Measurements from ENCODE around the gene NEK6. TPM values are rescaled to one million over a fixed set of nuclear protein-coding genes. Genes with fewer than 3 reads are reported as not detected.

The NEK6 gene
- total RNA-seq, 1 donor from 2014 or later, result 43.9 TPM

DNA sequence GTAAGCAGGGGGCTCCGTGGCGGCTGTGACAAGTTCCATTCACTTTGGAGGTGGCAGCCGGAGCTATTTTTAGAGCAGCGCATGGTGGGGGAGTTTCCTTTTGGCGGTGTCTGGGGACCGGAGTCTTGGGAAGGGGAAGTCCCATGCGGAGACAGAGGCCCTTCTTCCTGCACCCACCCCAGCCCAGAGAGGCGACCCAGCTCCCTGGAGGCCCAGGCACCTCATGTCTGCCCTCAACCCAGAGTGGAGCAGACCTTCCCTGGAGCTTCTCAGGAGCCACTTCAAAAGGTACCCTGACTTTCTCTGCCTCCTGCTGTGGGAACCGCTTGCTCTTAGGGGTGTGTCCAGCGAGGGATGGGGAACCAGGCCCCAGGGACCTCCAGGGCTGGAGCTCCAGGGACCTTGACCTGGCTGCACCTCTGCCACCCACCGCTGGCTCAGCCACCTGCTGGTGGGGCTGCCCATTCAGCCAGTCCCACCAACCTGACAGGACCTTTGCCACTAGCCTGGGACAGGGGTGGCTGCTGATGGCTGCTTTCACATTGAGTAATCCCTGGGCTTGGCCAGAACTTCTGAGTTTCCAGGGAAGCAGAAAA is 34.1 kb downstream of the NEK6 start:
- TF ChIP-seq, protein P1, sequence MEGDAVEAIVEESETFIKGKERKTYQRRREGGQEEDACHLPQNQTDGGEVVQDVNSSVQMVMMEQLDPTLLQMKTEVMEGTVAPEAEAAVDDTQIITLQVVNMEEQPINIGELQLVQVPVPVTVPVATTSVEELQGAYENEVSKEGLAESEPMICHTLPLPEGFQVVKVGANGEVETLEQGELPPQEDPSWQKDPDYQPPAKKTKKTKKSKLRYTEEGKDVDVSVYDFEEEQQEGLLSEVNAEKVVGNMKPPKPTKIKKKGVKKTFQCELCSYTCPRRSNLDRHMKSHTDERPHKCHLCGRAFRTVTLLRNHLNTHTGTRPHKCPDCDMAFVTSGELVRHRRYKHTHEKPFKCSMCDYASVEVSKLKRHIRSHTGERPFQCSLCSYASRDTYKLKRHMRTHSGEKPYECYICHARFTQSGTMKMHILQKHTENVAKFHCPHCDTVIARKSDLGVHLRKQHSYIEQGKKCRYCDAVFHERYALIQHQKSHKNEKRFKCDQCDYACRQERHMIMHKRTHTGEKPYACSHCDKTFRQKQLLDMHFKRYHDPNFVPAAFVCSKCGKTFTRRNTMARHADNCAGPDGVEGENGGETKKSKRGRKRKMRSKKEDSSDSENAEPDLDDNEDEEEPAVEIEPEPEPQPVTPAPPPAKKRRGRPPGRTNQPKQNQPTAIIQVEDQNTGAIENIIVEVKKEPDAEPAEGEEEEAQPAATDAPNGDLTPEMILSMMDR (IDR thresholded peaks at IDR 0.05; ENCODE audit: unreplicated experiment), result no peak
- Mint-ChIP-seq H3K4me1 (ENCODE audit: unreplicated experiment) (peaks cover 22% of the 10 kb centered on the region), H3K4me3 (ENCODE audit: unreplicated experiment) (no peak overlapping the region), H3K36me3 (ENCODE audit: low read depth, unreplicated experiment) (peaks cover 5% of the 10 kb centered on the region), H3K27me3 (ENCODE audit: unreplicated experiment) (peaks cover 5% of the 10 kb centered on the region), H3K9me3 (ENCODE audit: unreplicated experiment) (no peaks in the 10 kb centered on the region), H3K27ac (ENCODE audit: unreplicated experiment) (no peak overlapping the region)
- no peak for DNase-seq (ENCODE audit: low spot score)

DNA sequence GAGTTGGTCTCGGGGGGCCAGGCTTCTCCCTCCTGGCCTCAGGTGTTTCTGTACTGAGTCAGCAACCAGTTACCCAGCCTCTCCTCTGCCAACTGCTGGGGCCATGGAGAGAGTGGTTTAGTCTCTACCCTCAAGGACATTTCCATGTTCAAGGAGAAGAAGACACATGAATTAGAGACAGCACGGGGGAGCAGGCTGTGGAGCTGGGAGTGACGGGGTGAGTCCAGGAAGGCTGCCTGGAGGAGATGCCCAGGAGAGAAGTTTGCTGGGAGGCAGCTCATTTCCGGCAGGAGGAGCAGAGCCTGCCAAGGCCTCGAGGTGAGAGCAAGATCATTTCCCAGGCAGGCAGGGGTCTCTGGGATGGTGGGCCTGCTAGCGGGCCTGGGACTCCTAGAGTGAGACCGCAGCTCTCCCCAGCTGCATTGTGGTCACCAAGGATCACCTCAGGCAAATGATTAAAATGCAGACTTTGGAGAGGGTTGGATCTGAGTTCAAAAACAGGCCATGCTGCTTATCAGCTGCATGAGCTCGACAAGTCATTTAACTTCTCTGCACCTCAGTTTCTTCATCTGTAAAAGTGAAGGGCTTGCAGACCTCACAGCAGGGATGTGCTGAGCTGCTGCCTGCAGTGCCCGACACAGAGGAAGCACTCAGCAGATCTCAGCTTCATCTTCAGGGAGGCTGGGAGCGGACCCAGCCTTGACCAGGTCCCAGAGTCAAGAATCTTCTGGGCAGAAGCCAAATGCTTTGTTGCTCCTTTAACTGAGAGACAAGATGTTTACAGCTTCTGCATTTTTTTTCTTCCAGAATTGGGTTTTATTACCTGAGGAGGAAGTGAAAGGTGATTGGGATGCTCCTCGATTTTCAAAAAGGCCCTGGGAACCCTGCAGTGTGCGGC is 35.2 kb downstream of the NEK6 start:
- Mint-ChIP-seq H3K9me3 (ENCODE audit: unreplicated experiment) (no peaks in the 10 kb centered on the region), H3K27me3 (ENCODE audit: unreplicated experiment) (peaks cover 5% of the 10 kb centered on the region), H3K36me3 (ENCODE audit: low read depth, unreplicated experiment) (peaks cover 5% of the 10 kb centered on the region), H3K4me3 (ENCODE audit: unreplicated experiment) (no peak overlapping the region), H3K27ac (ENCODE audit: unreplicated experiment) (no peak overlapping the region), H3K4me1 (ENCODE audit: unreplicated experiment) (peaks cover 22% of the 10 kb centered on the region)
- TF ChIP-seq, protein P1 (IDR thresholded peaks at IDR 0.05; ENCODE audit: unreplicated experiment), result no peak
- no peak for DNase-seq (ENCODE audit: low spot score)

DNA sequence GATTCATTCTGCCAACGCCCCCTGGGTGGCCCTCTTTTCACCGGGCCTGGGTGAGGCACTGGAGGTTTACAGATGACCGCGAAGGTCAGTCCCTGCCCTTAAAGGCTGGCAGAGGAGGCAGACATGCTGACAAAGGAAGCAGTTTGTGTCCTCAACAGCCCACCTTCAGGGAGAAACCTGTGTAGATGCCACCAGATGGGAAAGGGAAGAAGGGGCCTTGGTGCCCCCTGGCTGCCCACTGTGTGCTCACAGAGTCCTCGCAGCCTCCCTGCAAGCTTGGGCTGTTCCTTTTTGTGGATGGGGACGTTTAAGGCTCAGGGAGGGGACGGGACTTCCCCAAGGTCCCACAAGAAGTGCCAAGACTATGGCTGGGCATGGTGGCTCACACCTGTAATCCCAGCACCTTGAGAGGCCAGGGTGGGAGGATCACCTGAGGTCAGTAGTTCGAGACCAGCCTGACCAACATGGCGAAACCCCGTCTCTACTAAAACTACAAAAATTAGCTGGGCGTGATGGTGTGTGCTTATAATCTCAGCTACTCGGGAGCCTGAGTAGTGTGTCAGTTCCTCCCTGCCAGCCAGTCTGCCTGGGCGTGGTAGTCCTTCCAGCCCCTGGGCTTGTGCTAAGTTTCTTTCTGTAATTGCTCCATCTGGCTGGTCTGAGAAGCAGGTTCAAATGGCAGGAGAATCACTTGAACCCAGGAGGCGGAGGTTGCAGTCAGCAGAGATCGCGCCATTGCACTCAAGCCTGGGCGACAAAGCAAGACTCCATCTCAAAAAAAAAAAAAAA is 36.2 kb downstream of the NEK6 start:
- H3K4me3 Mint-ChIP-seq (ENCODE audit: unreplicated experiment), result peak overlapping the region; percentile 57

DNA sequence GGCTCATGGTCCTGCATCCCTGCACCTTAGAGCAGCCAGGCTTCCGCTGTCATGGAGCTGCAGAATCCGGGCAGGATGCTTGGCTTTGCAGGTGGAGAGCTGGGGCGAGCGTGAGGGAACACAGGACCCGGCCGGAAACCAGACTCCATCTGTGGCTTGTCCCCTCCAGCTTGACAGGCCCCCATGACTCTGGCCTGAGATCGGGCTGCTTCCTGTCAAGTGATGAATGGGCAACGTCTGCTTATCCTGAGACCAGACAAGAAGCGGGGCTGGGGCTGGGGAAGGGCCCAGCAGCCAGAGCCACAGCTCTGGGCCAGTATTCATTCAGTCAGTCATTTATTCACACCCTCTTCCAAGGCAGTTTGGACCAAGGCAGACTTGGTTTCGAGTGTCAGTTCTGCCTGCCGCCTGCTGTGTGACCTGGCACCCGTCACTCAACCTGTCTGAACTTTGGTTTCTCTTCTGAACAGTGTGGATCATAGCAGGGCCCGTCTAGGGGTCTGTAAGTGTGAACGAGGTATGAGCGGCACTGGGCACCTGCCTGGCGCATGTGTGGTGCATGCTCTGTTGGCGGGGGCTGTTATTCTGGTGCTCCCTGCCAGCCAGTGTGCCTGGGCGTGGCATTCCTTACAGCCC is 37.5 kb downstream of the NEK6 start:
- DNase-seq (ENCODE audit: low spot score), result no peak
- Mint-ChIP-seq H3K4me3 (ENCODE audit: unreplicated experiment) (no peak overlapping the region), H3K27me3 (ENCODE audit: unreplicated experiment) (peaks cover 5% of the 10 kb centered on the region), H3K4me1 (ENCODE audit: unreplicated experiment) (peaks cover 22% of the 10 kb centered on the region), H3K9me3 (ENCODE audit: unreplicated experiment) (no peaks in the 10 kb centered on the region), H3K36me3 (ENCODE audit: low read depth, unreplicated experiment) (peaks cover 5% of the 10 kb centered on the region), H3K27ac (ENCODE audit: unreplicated experiment) (no peak overlapping the region)
- TF ChIP-seq, protein P1 (IDR thresholded peaks at IDR 0.05; ENCODE audit: unreplicated experiment), result no peak

More for the DNA sequence above, 36.2 kb downstream of the NEK6 start:
- DNase-seq (ENCODE audit: low spot score), result no peak
- no peaks in the 10 kb centered on the region for H3K9me3 Mint-ChIP-seq (ENCODE audit: unreplicated experiment)
- H3K27me3 Mint-ChIP-seq (ENCODE audit: unreplicated experiment), result peaks cover 5% of the 10 kb centered on the region
- peaks cover 22% of the 10 kb centered on the region for H3K4me1 Mint-ChIP-seq (ENCODE audit: unreplicated experiment)
- peak overlapping the region; percentile 9 for H3K27ac Mint-ChIP-seq (ENCODE audit: unreplicated experiment)
- TF ChIP-seq, protein P1 (IDR thresholded peaks at IDR 0.05; ENCODE audit: unreplicated experiment), result no peak
- peaks cover 5% of the 10 kb centered on the region for H3K36me3 Mint-ChIP-seq (ENCODE audit: low read depth, unreplicated experiment)
